GM06990 (cell line): ENCODE measurements around the gene BCOR.

Experiments
- DNase-seq: peaks from one replicate; pipeline ENCODE4 v3.0.0-alpha.2; 2011; ENCODE audit not compliant: insufficient read length; ENCODE audit errors: extremely low read depth
- H3K27me3 ChIP-seq: replicated peaks from 2 replicates; pipeline ENCODE4 v1.6.0; 2011; ENCODE audit warnings: low read length; ENCODE audit not compliant: control insufficient read depth, insufficient read depth
- H3K36me3 ChIP-seq: 2 replicates; pipeline ENCODE4 v1.5.1; 2011; ENCODE audit warnings: low read length; ENCODE audit not compliant: control insufficient read depth, insufficient read depth
- H3K4me3 ChIP-seq: replicated peaks from 2 replicates; pipeline ENCODE4 v1.5.1; 2011; ENCODE audit warnings: low read depth, mild to moderate bottlenecking, control low read depth, low read length
- CTCF ChIP-seq: IDR thresholded peaks from 2 replicates; pipeline ENCODE4 v1.5.1; 2011; ENCODE audit warnings: low read length, control low read depth, mild to moderate bottlenecking, inconsistent platforms; ENCODE audit not compliant: insufficient read depth, poor library complexity, severe bottlenecking

The BCOR gene

GRCh38 chrX:40019541-40019940 is 78.2 kb downstream of the BCOR start:
- no peak for DNase-seq
- H3K27me3 ChIP-seq: no peaks in the 10 kb centered on the region
- H3K4me3 ChIP-seq: no peak overlapping the region
- H3K36me3 ChIP-seq: no peaks in the 10 kb centered on the region
- no peak for TF ChIP-seq CTCF

GRCh38 chrX:40018041-40018440 is 79.7 kb downstream of the BCOR start:
- TF ChIP-seq CTCF: no peak

GRCh38 chrX:40016749-40017148 is 81.0 kb downstream of the BCOR start:
- no peaks in the 10 kb centered on the region for H3K36me3 ChIP-seq
- H3K4me3 ChIP-seq: no peak overlapping the region
- DNase-seq: no peak
- TF ChIP-seq CTCF: no peak
- H3K27me3 ChIP-seq: no peaks in the 10 kb centered on the region

More at GRCh38 chrX:40018041-40018440, 79.7 kb downstream of the BCOR start:
- H3K36me3 ChIP-seq: no peaks in the 10 kb centered on the region
- H3K27me3 ChIP-seq: no peaks in the 10 kb centered on the region
- DNase-seq: no peak
- no peak overlapping the region for H3K4me3 ChIP-seq

DNA sequence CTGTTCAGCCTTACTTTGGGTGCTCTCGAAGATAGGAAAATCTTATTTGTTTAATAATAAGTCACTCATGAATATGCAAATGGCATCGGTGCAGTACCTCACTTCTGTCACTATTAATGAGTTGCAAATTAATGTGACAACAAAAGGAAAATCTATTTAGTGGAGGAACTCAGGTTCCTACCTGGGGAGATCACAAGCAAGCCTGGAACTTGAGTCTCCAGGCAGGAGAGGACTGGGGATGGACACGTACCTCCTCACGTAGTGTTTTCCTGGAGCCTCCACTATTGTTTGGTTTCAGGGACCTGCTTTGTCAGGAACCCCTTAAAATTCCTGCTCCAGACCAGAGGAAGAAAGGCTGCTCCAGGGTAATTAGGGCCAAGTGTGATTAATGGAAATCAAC is 82.1 kb downstream of the BCOR start:
- no peaks in the 10 kb centered on the region for H3K36me3 ChIP-seq
- no peak overlapping the region for H3K4me3 ChIP-seq
- no peaks in the 10 kb centered on the region; the same call in 1 of the 2 replicates for H3K27me3 ChIP-seq
- DNase-seq: no peak
- no peak for TF ChIP-seq CTCF

DNA sequence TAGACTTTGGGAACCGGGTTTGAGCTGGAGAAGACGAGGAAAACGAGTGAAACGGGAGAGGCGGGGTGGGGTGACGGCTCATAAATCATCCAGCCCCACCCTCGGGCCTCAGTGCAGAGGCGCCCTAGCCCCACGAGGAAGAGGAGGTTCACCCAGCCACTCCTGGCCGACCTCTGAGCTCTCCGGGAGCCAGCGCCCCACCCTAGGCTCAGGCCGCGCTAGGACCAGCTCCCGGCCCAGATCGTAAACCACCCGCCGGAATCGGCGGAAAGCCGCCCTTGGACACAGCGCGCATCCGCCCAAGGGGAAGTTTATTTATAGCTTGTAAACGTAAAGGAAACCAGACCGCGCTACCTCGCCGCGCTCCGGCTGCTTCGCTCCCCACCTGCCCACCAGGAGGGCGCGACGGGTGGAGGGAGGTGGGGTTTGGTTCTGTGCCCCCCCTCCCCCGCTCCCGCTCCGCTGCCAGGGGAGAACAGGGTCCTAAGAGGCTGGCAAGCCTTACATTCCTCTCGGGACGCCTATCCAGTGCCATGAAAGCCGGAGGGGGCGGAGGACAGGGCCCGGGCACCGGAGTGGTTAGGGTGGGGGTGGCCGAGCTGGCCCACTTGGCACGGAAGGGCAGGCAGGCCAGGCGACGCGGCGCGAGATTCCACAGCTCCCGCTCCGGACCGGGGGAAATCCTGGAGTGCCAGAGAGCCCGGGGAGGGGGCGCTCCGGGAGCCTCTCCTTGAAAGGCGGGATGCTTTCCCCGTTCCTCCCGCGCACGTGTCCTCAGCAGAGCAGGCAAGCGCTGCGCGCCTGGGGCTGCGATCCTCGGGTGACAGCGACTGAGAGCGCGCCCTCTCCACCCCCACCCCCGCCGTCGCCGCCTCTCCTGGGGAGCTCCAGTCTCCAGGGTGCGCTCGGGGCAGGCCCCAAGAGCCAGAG is 84.2 kb downstream of the BCOR start:
- Histone ChIP-seq H3K27me3 (no peaks in the 10 kb centered on the region; the same call in 1 of the 2 replicates), H3K4me3 (peak overlapping the region; percentile 56), H3K36me3 (no peaks in the 10 kb centered on the region)
- no peak for TF ChIP-seq CTCF
- peak; percentile 68 for DNase-seq
